ENCODE data around the gene SAE1.

DNA sequence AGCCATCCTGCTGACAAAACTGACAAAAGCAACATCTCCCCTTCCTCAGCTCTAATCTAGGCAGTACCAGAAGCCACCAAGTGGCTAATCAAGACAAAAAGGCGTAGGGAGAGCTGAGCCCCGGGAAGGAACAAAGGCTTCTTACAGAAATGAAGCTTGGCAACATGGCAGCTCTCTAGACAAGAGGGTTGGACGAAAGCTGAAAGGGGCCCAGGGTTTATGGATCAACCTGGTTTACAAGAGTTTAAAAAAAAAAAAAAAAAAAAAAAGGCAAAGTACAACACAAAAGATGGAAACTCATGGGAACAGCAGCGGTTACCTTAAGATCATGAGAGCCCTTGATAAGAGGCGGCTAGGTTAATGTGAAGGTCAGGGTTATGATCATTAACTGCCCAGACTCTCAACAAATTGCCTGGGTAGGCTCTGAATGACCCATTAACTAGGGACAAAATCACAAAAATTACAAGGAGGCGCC, 31.0 kb upstream of the SAE1 start:
- TF ChIP-seq POLR2AphosphoS5 (IDR thresholded peaks at IDR 0.05; ENCODE audit: borderline replicate concordance, low read depth, low read length), result no peak
- TF ChIP-seq EZH2 (IDR thresholded peaks at IDR 0.05), result no peak
- no peak for TF ChIP-seq FOXP2 (optimal IDR thresholded peaks at IDR 0.05; ENCODE audit: control extremely low read depth, extremely low read length, insufficient read depth)
